Measurements from ENCODE around the gene PARP12. TPM values are rescaled to one million over a fixed set of nuclear protein-coding genes. Genes with fewer than 3 reads are reported as not detected.
A peak's percentile ranks its signal among the peaks of the same experiment; 100 is the strongest.

The PARP12 gene
- total and polyA plus RNA-seq, 8 donors, result 29.4 to 68.2 (median 33.5) TPM

DNA sequence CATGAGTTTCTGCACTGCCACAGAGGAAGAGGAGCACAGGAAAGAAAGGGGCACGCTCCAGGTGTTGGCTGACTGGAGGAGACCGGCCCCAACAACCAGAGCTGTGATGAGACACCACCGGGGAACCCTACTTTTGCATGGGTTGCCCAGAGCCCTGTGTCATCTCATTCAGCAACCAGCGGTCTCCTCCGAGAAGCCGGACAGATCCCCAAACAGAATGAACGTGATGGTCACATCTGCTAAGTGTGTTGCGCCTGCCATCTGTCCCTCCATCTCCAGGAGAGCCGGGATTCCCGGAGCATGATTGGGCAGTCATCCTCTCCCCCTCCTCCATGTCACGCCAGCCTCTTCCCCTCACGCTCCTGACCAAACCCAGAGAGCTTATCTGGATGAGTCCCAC lies 22.9 kb downstream of the PARP12 start:
- intact Hi-C loops (cut with DNase I), result no loop called here
- no peak overlapping the region for H3K27ac ChIP-seq
- ATAC-seq, result no peak

DNA sequence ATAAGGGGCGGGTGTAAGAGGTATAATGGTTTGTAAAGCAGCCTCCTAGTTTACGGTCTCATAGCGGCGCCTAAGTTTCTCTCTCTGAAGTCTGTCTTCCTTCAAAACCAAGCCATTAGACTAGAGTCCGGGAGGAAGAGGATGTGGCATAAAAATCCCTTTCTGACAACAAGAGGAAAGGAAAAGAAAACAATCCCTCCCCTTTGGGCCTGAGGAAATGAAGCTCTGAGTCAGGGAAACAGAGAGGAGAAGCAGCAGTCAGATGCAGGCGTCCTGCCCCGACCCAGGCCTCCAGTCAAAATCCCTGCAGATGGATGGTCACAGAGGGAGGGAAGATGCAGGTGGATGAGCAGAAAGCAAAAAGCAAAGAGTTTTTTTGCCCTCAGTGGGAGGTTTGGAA lies 23.7 kb downstream of the PARP12 start:
- intact Hi-C loops (cut with DNase I), result no loop called here
- peaks cover 0 to 14% of the 10 kb centered on the region in 2 donors for H3K4me1 ChIP-seq
- no peak for ATAC-seq
- peaks cover 0 to 92% of the 10 kb centered on the region in 2 donors for H3K36me3 ChIP-seq
- H3K9me3 ChIP-seq, result no peaks in the 10 kb centered on the region
- H3K27ac ChIP-seq, result no peak overlapping the region
- DNase-seq, result no peak
- no peak overlapping the region for H3K4me3 ChIP-seq
- H3K27me3 ChIP-seq, result no peaks in the 10 kb centered on the region
- TF ChIP-seq CTCF (IDR thresholded peaks at IDR 0.05), result no peak

More for the DNA sequence above, 22.9 kb downstream of the PARP12 start:
- no peaks in the 10 kb centered on the region for H3K9me3 ChIP-seq
- no peak for DNase-seq
- H3K27me3 ChIP-seq, result no peaks in the 10 kb centered on the region
- H3K4me1 ChIP-seq, result peaks cover 0 to 14% of the 10 kb centered on the region in 2 donors
- no peak for TF ChIP-seq CTCF (IDR thresholded peaks at IDR 0.05)
- H3K4me3 ChIP-seq, result no peak overlapping the region
- peaks cover 0 to 93% of the 10 kb centered on the region in 2 donors for H3K36me3 ChIP-seq

DNA sequence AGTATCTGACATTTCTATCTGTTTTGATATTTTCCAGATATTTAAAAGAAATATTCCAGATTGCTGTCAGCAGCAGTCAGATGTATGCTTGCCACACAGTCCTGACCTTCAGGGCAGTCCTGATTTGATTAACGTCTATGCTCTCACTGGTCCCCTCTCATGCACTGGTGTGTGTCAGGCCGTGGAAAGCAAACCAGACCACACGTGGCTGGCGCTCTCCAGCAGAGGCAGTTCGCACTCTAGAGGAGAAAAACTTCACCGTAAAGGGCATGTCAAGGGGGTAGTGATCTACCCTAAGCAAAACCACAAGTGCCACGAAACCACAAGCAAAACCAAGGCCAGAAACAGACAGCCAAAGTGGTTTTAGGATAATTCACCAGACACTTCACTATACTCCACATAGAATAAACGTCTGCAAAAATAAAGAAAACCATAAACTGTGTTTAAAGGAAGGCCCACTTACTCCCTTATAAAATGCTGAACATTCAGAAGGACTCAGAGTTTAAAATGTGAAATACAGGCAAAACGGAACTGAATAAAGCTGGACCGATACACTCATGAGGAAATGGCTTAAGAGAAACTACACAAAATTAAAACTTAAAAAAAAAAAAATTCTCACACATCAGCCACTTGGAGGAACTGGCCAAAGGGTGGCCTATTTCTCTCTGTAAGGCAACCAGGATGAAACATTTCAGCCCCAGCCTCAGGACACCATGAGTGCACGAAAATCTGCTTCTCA lies 26.4 kb downstream of the PARP12 start:
- intact Hi-C loops (cut with DNase I), result no loop called here
- Histone ChIP-seq H3K9me3 (no peaks in the 10 kb centered on the region), H3K27ac (no peak overlapping the region), H3K4me1 (peaks cover 0 to 14% of the 10 kb centered on the region in 2 donors), H3K27me3 (no peaks in the 10 kb centered on the region), H3K36me3 (peaks cover 0 to 91% of the 10 kb centered on the region in 2 donors), H3K4me3 (no peak overlapping the region)
- DNase-seq, result no peak
- ATAC-seq, result no peak
- TF ChIP-seq CTCF (IDR thresholded peaks at IDR 0.05), result no peak

DNA sequence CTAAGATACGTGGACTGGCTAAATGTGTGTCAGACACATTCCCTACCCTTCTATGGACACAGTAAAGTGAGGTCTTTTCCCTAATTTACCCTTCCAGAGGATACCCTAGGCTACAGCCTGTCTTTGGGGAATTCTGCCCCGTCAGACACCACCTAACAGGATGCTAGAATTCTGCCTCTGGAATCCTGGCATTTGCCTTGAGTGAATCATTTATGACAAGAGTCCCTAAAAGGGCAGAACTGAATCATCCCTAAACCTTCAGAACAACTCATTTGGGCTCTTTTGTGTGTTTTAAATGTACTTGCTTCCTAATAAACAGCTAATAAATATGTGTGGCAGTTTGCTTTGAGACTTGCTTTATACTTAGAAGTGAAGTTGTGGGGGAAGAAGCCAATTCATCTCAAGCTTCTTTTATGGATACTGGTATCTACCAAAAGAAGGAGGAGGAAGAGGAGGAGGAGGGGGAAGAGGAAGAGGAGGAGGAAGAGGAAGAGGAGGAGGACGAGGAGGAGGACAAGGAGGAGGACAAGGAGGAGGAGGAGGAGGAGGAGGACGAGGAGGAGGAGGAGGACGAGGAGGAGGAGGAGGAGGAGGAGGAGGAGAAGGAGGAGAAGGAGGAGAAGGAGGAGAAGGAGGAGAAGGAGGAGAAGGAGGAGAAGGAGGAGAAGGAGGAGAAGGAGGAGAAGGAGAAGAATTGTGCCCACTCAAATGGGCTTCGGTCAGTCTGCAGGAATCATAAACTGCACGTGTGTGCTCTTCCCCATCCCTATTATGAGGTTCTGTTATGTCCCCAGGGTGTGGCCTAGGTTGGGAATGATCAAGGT lies 27.1 kb downstream of the PARP12 start:
- TF ChIP-seq CTCF (IDR thresholded peaks at IDR 0.05), result no peak
- intact Hi-C loops (cut with DNase I), result no loop called here
- no peak overlapping the region for H3K27ac ChIP-seq
- H3K4me3 ChIP-seq, result no peak overlapping the region
- DNase-seq (no peak), ATAC-seq (peak; percentile 26)
- no peaks in the 10 kb centered on the region for H3K27me3 ChIP-seq
- H3K9me3 ChIP-seq, result no peaks in the 10 kb centered on the region
- peaks cover 0 to 14% of the 10 kb centered on the region in 2 donors for H3K4me1 ChIP-seq
- H3K36me3 ChIP-seq, result peaks cover 0 to 89% of the 10 kb centered on the region in 2 donors

- no peak for ATAC-seq
- Histone ChIP-seq H3K27ac (no peak overlapping the region), H3K27me3 (no peaks in the 10 kb centered on the region), H3K9me3 (no peaks in the 10 kb centered on the region), H3K36me3 (peaks cover 0 to 84% of the 10 kb centered on the region in 2 donors), H3K4me3 (no peak overlapping the region), H3K4me1 (peaks cover 0 to 14% of the 10 kb centered on the region in 2 donors)
- no peak for DNase-seq
- TF ChIP-seq CTCF (IDR thresholded peaks at IDR 0.05), result no peak
- intact Hi-C loops (cut with DNase I), result no loop called here
These were observed 28.3 kb downstream of the PARP12 start for GRCh38 chr7:140034421-140034820.
